Cardiac fibroblast (primary cell): Measurements from ENCODE around the gene ABLIM2.

ENCODE experiments used
- DNase-seq, 2 donors: peaks; one replicate each; pipeline versions ENCODE4 v3.0.0 to v3.0.0-alpha.2; 2010; ENCODE audit warnings: low read depth in 2 of 2
- H3K4me3 ChIP-seq, 2 donors: replicated peaks in 1 of 2; 1 replicate in 1 of 2; 2 replicates in 1 of 2; pipeline ENCODE4 v1.5.1; 2011; ENCODE audit warnings: low read depth in 2 of 2, low read length in 2 of 2, mild to moderate bottlenecking in 2 of 2, moderate library complexity in 1 of 2
- CTCF ChIP-seq: IDR thresholded peaks from one replicate; pipeline ENCODE4 v1.5.1; 2011; ENCODE audit warnings: low read depth, mild to moderate bottlenecking, low read length, inconsistent platforms

ABLIM2 gene

GRCh38 chr4:7978907-7979651 lies 179.5 kb downstream of the ABLIM2 start:
- H3K4me3 ChIP-seq: no peak overlapping the region
- peak in 1 of 2 donors; percentile 29 for DNase-seq
- TF ChIP-seq CTCF: no peak

DNA sequence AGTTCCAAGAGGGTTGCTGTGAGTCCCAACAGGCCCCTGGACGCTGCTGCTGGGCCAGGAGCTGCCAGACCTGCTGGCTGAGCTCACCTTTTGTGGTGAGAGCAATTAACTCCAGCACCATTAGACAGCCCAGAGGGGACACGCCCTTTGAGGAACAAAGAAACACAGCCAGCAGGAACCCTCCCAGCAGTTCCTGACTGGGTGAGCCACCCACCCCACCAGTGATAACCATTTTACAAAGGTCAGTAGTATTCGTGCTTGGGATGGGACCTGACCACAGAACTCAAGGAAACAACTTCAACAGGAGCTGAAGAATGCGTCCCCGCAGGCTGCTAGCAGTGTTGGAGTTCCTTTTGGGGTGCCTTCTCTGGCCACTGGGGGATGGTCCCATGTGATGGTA lies 180.1 kb downstream of the ABLIM2 start:
- TF ChIP-seq CTCF: no peak
- DNase-seq: no peak
- no peak overlapping the region for H3K4me3 ChIP-seq

- H3K4me3 ChIP-seq: no peak overlapping the region
- DNase-seq: no peak
- TF ChIP-seq CTCF: no peak
Observed at GRCh38 chr4:7976634-7977033, 182.0 kb downstream of the ABLIM2 start.

GRCh38 chr4:7976025-7976424 lies 182.6 kb downstream of the ABLIM2 start:
- DNase-seq: no peak
- H3K4me3 ChIP-seq: no peak overlapping the region
- TF ChIP-seq CTCF: no peak

- no peak overlapping the region for H3K4me3 ChIP-seq
- DNase-seq: no peak
- TF ChIP-seq CTCF: no peak
Observed at GRCh38 chr4:7974425-7974824, 184.2 kb downstream of the ABLIM2 start.

- H3K4me3 ChIP-seq: no peak overlapping the region
- TF ChIP-seq CTCF: no peak
- peak; percentile 54 to 64 for DNase-seq
Observed at GRCh38 chr4:7973545-7973981, 185.1 kb downstream of the ABLIM2 start.
